Measurements from ENCODE around the gene ANK3. TPM values are rescaled to one million over a fixed set of nuclear protein-coding genes. Genes with fewer than 3 reads are reported as not detected.

The ANK3 gene
- total RNA-seq, 1 experiment from 2014 or later: 15.3 TPM

- TF ChIP-seq CTCF (IDR thresholded peaks at IDR 0.05 in 2 of 3, conservative IDR thresholded peaks at IDR 0.05 in 1 of 3; ENCODE audit: borderline replicate concordance in 1 of 3, insufficient read depth in 1 of 3, low read depth in 2 of 3, low read length in 2 of 3): peak; percentile 76 to 86 (median 85)
- no peak for TF ChIP-seq CEBPB (IDR thresholded peaks at IDR 0.05; ENCODE audit: low read depth)
- TF ChIP-seq ELF1 (IDR thresholded peaks at IDR 0.05; ENCODE audit: borderline replicate concordance, low read depth): no peak
Observed at GRCh38 chr10:60208676-60209269, 180.9 kb downstream of the ANK3 start (continued).

GRCh38 chr10:60207894-60208293 lies 181.8 kb downstream of the ANK3 start:
- CTCF ChIA-PET: interaction anchor here (0.6 to 3.3 kb wide), 4 partner anchors 21 to 107 kb away, joined by 4 to 35 read pairs (median 7); no protein-coding TSS in a partner anchor
- DNase-seq (ENCODE audit: low read depth, low spot score) (no peak), ATAC-seq (no peak)
- H2AFZ ChIP-seq (ENCODE audit: low read depth, low read length, poor library complexity, severe bottlenecking): no peak overlapping the region
- H3K36me3 ChIP-seq (ENCODE audit: control insufficient read depth in 1 of 2, insufficient read depth in 2 of 2, low read length in 2 of 2): no peaks in the 10 kb centered on the region
- H3K9me2 ChIP-seq (ENCODE audit: insufficient read depth): no peaks in the 10 kb centered on the region
- H3K27me3 ChIP-seq (ENCODE audit: insufficient read depth, low read length): no peaks in the 10 kb centered on the region
- H3K9ac ChIP-seq (ENCODE audit: low read length): no peak overlapping the region
- intact Hi-C loops (cut with micrococcal nuclease): loop anchor here (1.0 to 2.0 kb wide), 4 partner anchors 93 to 582 kb away; no protein-coding TSS in a partner anchor
- no peaks in the 10 kb centered on the region for H3K4me1 ChIP-seq (ENCODE audit: control insufficient read depth in 1 of 2, insufficient read depth in 2 of 2, low read length in 2 of 2)
- H4K20me1 ChIP-seq (ENCODE audit: insufficient read depth): no peaks in the 10 kb centered on the region
- H3K27ac ChIP-seq (ENCODE audit: low read depth, low read length): no peak overlapping the region
- no peak overlapping the region for H3K4me3 ChIP-seq (replicated peaks in 1 of 2; ENCODE audit: low read depth in 1 of 2, low read length in 2 of 2)
- no peaks in the 10 kb centered on the region for H3K79me2 ChIP-seq (ENCODE audit: insufficient read depth, low read length)
- TF ChIP-seq ELF1 (IDR thresholded peaks at IDR 0.05; ENCODE audit: borderline replicate concordance, low read depth) (no peak), JUND (IDR thresholded peaks at IDR 0.05) (no peak), TCF7L2 (IDR thresholded peaks at IDR 0.05; ENCODE audit: borderline replicate concordance, extremely low read depth, insufficient read depth, insufficient read length) (no peak), CTCF (IDR thresholded peaks at IDR 0.05 in 2 of 3, conservative IDR thresholded peaks at IDR 0.05 in 1 of 3; ENCODE audit: borderline replicate concordance in 1 of 3, insufficient read depth in 1 of 3, low read depth in 2 of 3, low read length in 2 of 3) (no peak), FOSL1 (IDR thresholded peaks at IDR 0.05; ENCODE audit: low read depth) (no peak), RAD21 (IDR thresholded peaks at IDR 0.05; ENCODE audit: low read depth) (no peak), ZBTB33 (IDR thresholded peaks at IDR 0.05; ENCODE audit: extremely low read depth, insufficient replicate concordance, low read length) (no peak), EZH2 (IDR thresholded peaks at IDR 0.05) (no peak), CEBPB (IDR thresholded peaks at IDR 0.05; ENCODE audit: low read depth) (no peak), ZFX (IDR thresholded peaks at IDR 0.05) (no peak), YY1 (IDR thresholded peaks at IDR 0.05; ENCODE audit: extremely low read depth, insufficient replicate concordance, low read depth, low read length) (no peak), SIN3A (IDR thresholded peaks at IDR 0.05; ENCODE audit: low read depth) (no peak), ZNF274 (IDR thresholded peaks at IDR 0.05; ENCODE audit: low read depth, low read length) (no peak), EGR1 (IDR thresholded peaks at IDR 0.05; ENCODE audit: low read depth) (no peak)
- POLR2A ChIA-PET: no interaction called here
- H3K9me3 ChIP-seq (ENCODE audit: control insufficient read depth in 1 of 2, insufficient read depth in 1 of 2, low read depth in 1 of 2, low read length in 2 of 2): no peaks in the 10 kb centered on the region
- BruUV-seq (replicated peaks): no TSS peak
- RAD21 ChIA-PET (ENCODE audit: low non-redundant PET in 1 of 2, low total read pairs in 2 of 2, uncharacterized antibody in 2 of 2, unreplicated experiment in 2 of 2): no interaction called here
- H3K4me2 ChIP-seq (ENCODE audit: low read length): no peak overlapping the region
